ENCODE measurements around the gene GAPVD1.

- TF ChIP-seq CTCF (conservative IDR thresholded peaks at IDR 0.05; ENCODE audit: low read depth, low read length) (no peak), EZH2phosphoT487 (IDR thresholded peaks at IDR 0.05; ENCODE audit: borderline replicate concordance, low read length) (no peak), EZH2 (IDR thresholded peaks at IDR 0.05; ENCODE audit: low read length, unreplicated experiment) (no peak)
Observed at GRCh38 chr9:125239631-125240597, 21.7 kb upstream of the GAPVD1 start.

Data from PC-3 (cell line).